ENCODE data around the gene TTC21A.

The TTC21A gene

GRCh38 chr3:39113291-39113690, 5.8 kb downstream of the TTC21A start:
- no peak overlapping the region for H3K27ac ChIP-seq (ENCODE audit: low read depth, low read length)
- H3K9ac ChIP-seq (ENCODE audit: low read length in 5 of 5): no peak overlapping the region
- H3K27me3 ChIP-seq (ENCODE audit: control insufficient read depth in 5 of 5, insufficient read depth in 4 of 5, low read length in 5 of 5): no peaks in the 10 kb centered on the region
- no peaks in the 10 kb centered on the region for H3K9me3 ChIP-seq (ENCODE audit: control insufficient read depth in 5 of 5, low read length in 5 of 5)
- H3K4me1 ChIP-seq (ENCODE audit: control insufficient read depth in 5 of 5, insufficient read depth in 5 of 5, low read length in 5 of 5): peaks cover 0 to 9% (median 5%) of the 10 kb centered on the region in 5 donors
- peaks cover 0 to 19% (median 5%) of the 10 kb centered on the region in 5 donors for H3K36me3 ChIP-seq (ENCODE audit: control insufficient read depth in 5 of 5, insufficient read depth in 5 of 5, low read length in 5 of 5)
- no peak overlapping the region for H3K4me3 ChIP-seq (ENCODE audit: low read depth in 1 of 5, low read length in 5 of 5)

DNA sequence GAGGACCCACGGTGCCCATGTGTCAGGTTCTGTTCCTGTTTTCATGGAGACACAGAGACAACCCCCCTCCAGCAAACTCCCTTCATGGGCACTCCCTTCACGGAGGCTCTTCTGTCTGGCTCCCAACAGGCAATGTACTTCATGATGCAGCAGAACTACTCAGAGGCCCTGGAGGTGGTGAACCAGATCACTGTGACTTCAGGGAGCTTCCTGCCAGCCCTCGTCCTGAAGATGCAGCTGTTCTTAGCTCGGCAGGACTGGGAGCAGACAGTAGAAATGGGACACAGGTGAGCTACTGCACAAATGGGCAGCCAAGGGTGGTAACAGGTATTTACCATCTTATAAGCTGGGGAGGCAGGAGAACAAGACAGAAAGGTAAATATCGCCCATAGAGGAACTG, 7.0 kb downstream of the TTC21A start:
- no peaks in the 10 kb centered on the region for H3K4me1 ChIP-seq (ENCODE audit: control insufficient read depth in 5 of 5, insufficient read depth in 5 of 5, low read length in 5 of 5)
- no peak overlapping the region for H3K9ac ChIP-seq (ENCODE audit: low read length in 5 of 5)
- H3K36me3 ChIP-seq (ENCODE audit: control insufficient read depth in 5 of 5, insufficient read depth in 5 of 5, low read length in 5 of 5): peaks cover 0 to 25% (median 9%) of the 10 kb centered on the region in 5 donors
- no peak overlapping the region for H3K27ac ChIP-seq (ENCODE audit: low read depth, low read length)
- no peaks in the 10 kb centered on the region for H3K9me3 ChIP-seq (ENCODE audit: control insufficient read depth in 5 of 5, low read length in 5 of 5)
- no peaks in the 10 kb centered on the region for H3K27me3 ChIP-seq (ENCODE audit: control insufficient read depth in 5 of 5, insufficient read depth in 4 of 5, low read length in 5 of 5)
- H3K4me3 ChIP-seq (ENCODE audit: low read depth in 1 of 5, low read length in 5 of 5): no peak overlapping the region

- no peak overlapping the region for H3K27ac ChIP-seq (ENCODE audit: low read depth, low read length)
- H3K9ac ChIP-seq (ENCODE audit: low read length in 5 of 5): no peak overlapping the region
Observed at GRCh38 chr3:39115870-39116269, 8.4 kb downstream of the TTC21A start.

DNA sequence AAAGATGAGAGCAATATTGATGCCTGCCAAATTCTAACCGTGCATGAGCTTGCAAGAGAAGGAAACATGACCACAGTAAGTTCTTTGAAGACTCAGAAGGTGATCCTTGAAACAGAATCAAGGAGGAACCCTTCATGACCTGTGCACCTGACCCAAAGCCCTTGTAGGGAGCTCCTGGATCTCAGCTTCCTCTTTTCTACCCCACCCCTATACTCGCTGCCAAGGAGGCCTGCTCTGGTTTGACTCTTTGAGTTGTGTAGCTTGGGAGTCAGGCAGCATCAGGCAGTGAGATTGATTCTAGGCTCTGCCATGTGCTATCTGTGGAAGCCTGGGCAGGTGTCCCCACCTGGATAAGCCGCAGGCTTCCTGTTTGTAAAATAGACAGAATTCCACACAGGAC, 10.6 kb downstream of the TTC21A start:
- Histone ChIP-seq H3K27me3 (ENCODE audit: control insufficient read depth in 5 of 5, insufficient read depth in 4 of 5, low read length in 5 of 5) (no peaks in the 10 kb centered on the region), H3K4me1 (ENCODE audit: control insufficient read depth in 5 of 5, insufficient read depth in 5 of 5, low read length in 5 of 5) (no peaks in the 10 kb centered on the region), H3K27ac (ENCODE audit: low read depth, low read length) (no peak overlapping the region), H3K9me3 (ENCODE audit: control insufficient read depth in 5 of 5, low read length in 5 of 5) (no peaks in the 10 kb centered on the region), H3K36me3 (ENCODE audit: control insufficient read depth in 5 of 5, insufficient read depth in 5 of 5, low read length in 5 of 5) (peaks cover 0 to 32% (median 12%) of the 10 kb centered on the region in 5 donors), H3K4me3 (ENCODE audit: low read depth in 1 of 5, low read length in 5 of 5) (no peak overlapping the region), H3K9ac (ENCODE audit: low read length in 5 of 5) (no peak overlapping the region)

More at GRCh38 chr3:39115870-39116269, 8.4 kb downstream of the TTC21A start:
- Histone ChIP-seq H3K27me3 (ENCODE audit: control insufficient read depth in 5 of 5, insufficient read depth in 4 of 5, low read length in 5 of 5) (no peaks in the 10 kb centered on the region), H3K4me3 (ENCODE audit: low read depth in 1 of 5, low read length in 5 of 5) (no peak overlapping the region), H3K36me3 (ENCODE audit: control insufficient read depth in 5 of 5, insufficient read depth in 5 of 5, low read length in 5 of 5) (peaks cover 0 to 34% (median 12%) of the 10 kb centered on the region in 5 donors), H3K4me1 (ENCODE audit: control insufficient read depth in 5 of 5, insufficient read depth in 5 of 5, low read length in 5 of 5) (no peaks in the 10 kb centered on the region), H3K9me3 (ENCODE audit: control insufficient read depth in 5 of 5, low read length in 5 of 5) (no peaks in the 10 kb centered on the region)

- no peak overlapping the region for H3K9ac ChIP-seq (ENCODE audit: low read length in 5 of 5)
- H3K9me3 ChIP-seq (ENCODE audit: control insufficient read depth in 5 of 5, low read length in 5 of 5): no peaks in the 10 kb centered on the region
- no peaks in the 10 kb centered on the region for H3K27me3 ChIP-seq (ENCODE audit: control insufficient read depth in 5 of 5, insufficient read depth in 4 of 5, low read length in 5 of 5)
- no peak overlapping the region for H3K27ac ChIP-seq (ENCODE audit: low read depth, low read length)
- peaks cover 0 to 32% (median 12%) of the 10 kb centered on the region in 5 donors for H3K36me3 ChIP-seq (ENCODE audit: control insufficient read depth in 5 of 5, insufficient read depth in 5 of 5, low read length in 5 of 5)
- no peak overlapping the region for H3K4me3 ChIP-seq (ENCODE audit: low read depth in 1 of 5, low read length in 5 of 5)
- H3K4me1 ChIP-seq (ENCODE audit: control insufficient read depth in 5 of 5, insufficient read depth in 5 of 5, low read length in 5 of 5): no peaks in the 10 kb centered on the region
Observed at GRCh38 chr3:39118931-39119660, 11.6 kb downstream of the TTC21A start.

DNA sequence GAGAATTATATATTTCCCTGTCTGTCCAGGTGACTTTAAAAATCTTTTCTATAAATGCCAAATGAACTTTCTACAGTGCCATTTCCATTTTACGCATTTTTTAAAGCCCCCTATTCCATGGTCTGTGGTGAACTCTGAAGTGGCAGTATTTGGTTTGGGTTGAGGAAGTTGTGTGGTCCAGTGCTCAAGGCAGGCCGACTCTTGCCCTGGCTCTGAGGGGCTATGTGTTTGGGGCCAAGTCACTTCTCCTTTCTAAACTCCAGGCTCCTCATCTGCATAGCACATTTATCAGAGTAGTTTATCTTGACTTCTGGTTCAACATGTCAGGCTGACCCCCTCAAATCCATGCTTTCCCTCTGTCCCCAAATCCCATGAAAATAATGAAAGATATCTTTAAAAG, 14.1 kb downstream of the TTC21A start:
- Histone ChIP-seq H3K9ac (ENCODE audit: low read length in 5 of 5) (no peak overlapping the region), H3K27me3 (ENCODE audit: control insufficient read depth in 5 of 5, insufficient read depth in 4 of 5, low read length in 5 of 5) (no peaks in the 10 kb centered on the region), H3K27ac (ENCODE audit: low read depth, low read length) (no peak overlapping the region), H3K4me3 (ENCODE audit: low read depth in 1 of 5, low read length in 5 of 5) (no peak overlapping the region), H3K4me1 (ENCODE audit: control insufficient read depth in 5 of 5, insufficient read depth in 5 of 5, low read length in 5 of 5) (peaks cover 0 to 4% (median 0%) of the 10 kb centered on the region in 5 donors), H3K9me3 (ENCODE audit: control insufficient read depth in 5 of 5, low read length in 5 of 5) (no peaks in the 10 kb centered on the region), H3K36me3 (ENCODE audit: control insufficient read depth in 5 of 5, insufficient read depth in 5 of 5, low read length in 5 of 5) (peaks cover 0 to 27% (median 12%) of the 10 kb centered on the region in 5 donors)

GRCh38 chr3:39122813-39123212, 15.3 kb downstream of the TTC21A start:
- Histone ChIP-seq H3K36me3 (ENCODE audit: control insufficient read depth in 5 of 5, insufficient read depth in 5 of 5, low read length in 5 of 5) (peaks cover 0 to 23% (median 10%) of the 10 kb centered on the region in 5 donors), H3K27me3 (ENCODE audit: control insufficient read depth in 5 of 5, insufficient read depth in 4 of 5, low read length in 5 of 5) (no peaks in the 10 kb centered on the region), H3K4me1 (ENCODE audit: control insufficient read depth in 5 of 5, insufficient read depth in 5 of 5, low read length in 5 of 5) (peaks cover 0 to 10% (median 0%) of the 10 kb centered on the region in 5 donors), H3K9ac (ENCODE audit: low read length in 5 of 5) (no peak overlapping the region), H3K27ac (ENCODE audit: low read depth, low read length) (no peak overlapping the region), H3K9me3 (ENCODE audit: control insufficient read depth in 5 of 5, low read length in 5 of 5) (no peaks in the 10 kb centered on the region), H3K4me3 (ENCODE audit: low read depth in 1 of 5, low read length in 5 of 5) (no peak overlapping the region)

- H3K4me1 ChIP-seq (ENCODE audit: control insufficient read depth in 5 of 5, insufficient read depth in 5 of 5, low read length in 5 of 5): peaks cover 0 to 10% (median 0%) of the 10 kb centered on the region in 5 donors
- peaks cover 0 to 27% (median 6%) of the 10 kb centered on the region in 5 donors for H3K36me3 ChIP-seq (ENCODE audit: control insufficient read depth in 5 of 5, insufficient read depth in 5 of 5, low read length in 5 of 5)
- H3K27me3 ChIP-seq (ENCODE audit: control insufficient read depth in 5 of 5, insufficient read depth in 4 of 5, low read length in 5 of 5): no peaks in the 10 kb centered on the region
- H3K9ac ChIP-seq (ENCODE audit: low read length in 5 of 5): no peak overlapping the region
- no peaks in the 10 kb centered on the region for H3K9me3 ChIP-seq (ENCODE audit: control insufficient read depth in 5 of 5, low read length in 5 of 5)
- H3K27ac ChIP-seq (ENCODE audit: low read depth, low read length): no peak overlapping the region
- no peak overlapping the region for H3K4me3 ChIP-seq (ENCODE audit: low read depth in 1 of 5, low read length in 5 of 5)
Observed at GRCh38 chr3:39124876-39125840, 17.7 kb downstream of the TTC21A start.

DNA sequence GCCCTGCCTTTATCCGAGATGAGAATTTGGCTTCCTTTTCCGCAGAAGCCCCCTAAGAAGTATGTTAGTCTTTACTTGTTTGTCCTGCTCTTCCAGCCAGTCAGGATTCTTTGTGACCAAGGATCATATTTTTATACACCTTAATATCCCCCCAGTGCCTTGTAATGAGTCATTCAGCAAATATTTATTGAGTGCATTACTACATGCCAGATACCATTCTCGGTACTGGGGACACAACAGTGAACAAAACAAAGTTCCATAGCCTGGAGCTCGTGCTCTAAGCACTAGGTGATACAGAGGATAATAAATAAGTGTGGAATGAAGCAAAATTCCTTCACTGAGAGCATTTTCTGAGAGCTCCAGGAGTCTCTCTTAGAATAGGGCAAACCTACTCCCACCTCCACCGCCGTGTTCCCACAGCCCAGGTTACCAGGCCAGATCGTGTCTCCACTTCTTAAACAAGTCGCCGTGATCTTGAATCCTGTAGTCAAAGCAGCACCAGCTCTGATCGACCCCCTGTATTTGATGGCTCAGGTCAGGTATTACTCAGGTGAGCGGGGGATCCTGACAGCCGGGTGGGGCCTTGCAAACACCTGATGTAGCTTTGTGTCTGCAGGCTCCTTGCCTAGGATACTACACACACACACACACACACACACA, 18.5 kb downstream of the TTC21A start:
- Histone ChIP-seq H3K9ac (ENCODE audit: low read length in 5 of 5) (no peak overlapping the region), H3K4me1 (ENCODE audit: control insufficient read depth in 5 of 5, insufficient read depth in 5 of 5, low read length in 5 of 5) (peaks cover 0 to 10% (median 0%) of the 10 kb centered on the region in 5 donors), H3K27me3 (ENCODE audit: control insufficient read depth in 5 of 5, insufficient read depth in 4 of 5, low read length in 5 of 5) (no peaks in the 10 kb centered on the region), H3K9me3 (ENCODE audit: control insufficient read depth in 5 of 5, low read length in 5 of 5) (no peaks in the 10 kb centered on the region), H3K27ac (ENCODE audit: low read depth, low read length) (no peak overlapping the region), H3K36me3 (ENCODE audit: control insufficient read depth in 5 of 5, insufficient read depth in 5 of 5, low read length in 5 of 5) (peaks cover 0 to 19% (median 4%) of the 10 kb centered on the region in 5 donors), H3K4me3 (ENCODE audit: low read depth in 1 of 5, low read length in 5 of 5) (no peak overlapping the region)
